ENCODE results near the gene DACH2.
"Not testable (repeated sequence)": the region's sequence is repeated elsewhere in the genome, so short reads cannot be mapped to it uniquely, and the experiment has no call there.

The DACH2 gene

GRCh38 chrX:86148024-86148511, at the start of gene DACH2:
Gene DACH2 (plus strand): TSS chrX:86148451.
- peak; percentile 0 for DNase-seq (ENCODE audit: low spot score)

GRCh38 chrX:86102341-86102740, 45.9 kb upstream of the DACH2 start:
- DNase-seq (ENCODE audit: low spot score), result no peak

GRCh38 chrX:86103061-86103460, 45.2 kb upstream of the DACH2 start:
- no peak for DNase-seq (ENCODE audit: low spot score)

- DNase-seq (ENCODE audit: low spot score), result no peak
Measured at GRCh38 chrX:86104526-86104925, 43.7 kb upstream of the DACH2 start.

- DNase-seq (ENCODE audit: low spot score), result no peak
Measured at GRCh38 chrX:86121916-86122315, 26.3 kb upstream of the DACH2 start.

GRCh38 chrX:86133761-86134160, 14.5 kb upstream of the DACH2 start:
- DNase-seq (ENCODE audit: low spot score), result peak; percentile 0

GRCh38 chrX:86137071-86137470, 11.2 kb upstream of the DACH2 start:
- no peak for DNase-seq (ENCODE audit: low spot score)

- no peak for DNase-seq (ENCODE audit: low spot score)
Measured at GRCh38 chrX:86141786-86142185, 6.5 kb upstream of the DACH2 start.

- no peak for DNase-seq (ENCODE audit: low spot score)
Measured at GRCh38 chrX:86146102-86146501, 2.1 kb upstream of the DACH2 start.

- DNase-seq (ENCODE audit: low spot score), result no peak
Measured at GRCh38 chrX:86148594-86148993, 343 bp downstream of the DACH2 start.

GRCh38 chrX:86149119-86149518, 868 bp downstream of the DACH2 start:
- no peak for DNase-seq (ENCODE audit: low spot score)

GRCh38 chrX:86154553-86154952, 6.3 kb downstream of the DACH2 start:
- DNase-seq (ENCODE audit: low spot score), result no peak

- DNase-seq (ENCODE audit: low spot score), result peak; percentile 9
Measured at GRCh38 chrX:86171366-86171765, 23.1 kb downstream of the DACH2 start.

GRCh38 chrX:86178906-86179305, 30.7 kb downstream of the DACH2 start:
- no peak for DNase-seq (ENCODE audit: low spot score)

- DNase-seq (ENCODE audit: low spot score), result not testable (repeated sequence)
Measured at GRCh38 chrX:86181325-86181724, 33.1 kb downstream of the DACH2 start.

- no peak for DNase-seq (ENCODE audit: low spot score)
Measured at GRCh38 chrX:86192827-86193226, 44.6 kb downstream of the DACH2 start.

- no peak for DNase-seq (ENCODE audit: low spot score)
Measured at GRCh38 chrX:86194758-86195157, 46.5 kb downstream of the DACH2 start.

- no peak for DNase-seq (ENCODE audit: low spot score)
Measured at GRCh38 chrX:86195343-86195742, 47.1 kb downstream of the DACH2 start.

GRCh38 chrX:86197815-86198214, 49.6 kb downstream of the DACH2 start:
- DNase-seq (ENCODE audit: low spot score), result no peak

- DNase-seq (ENCODE audit: low spot score), result no peak
Measured at GRCh38 chrX:86210772-86211171, 62.5 kb downstream of the DACH2 start.

GRCh38 chrX:86215260-86215659, 67.0 kb downstream of the DACH2 start:
- no peak for DNase-seq (ENCODE audit: low spot score)

- DNase-seq (ENCODE audit: low spot score), result no peak
Measured at GRCh38 chrX:86237482-86237881, 89.2 kb downstream of the DACH2 start.

- DNase-seq (ENCODE audit: low spot score), result no peak
Measured at GRCh38 chrX:86241547-86241946, 93.3 kb downstream of the DACH2 start.

GRCh38 chrX:86263526-86263925, 115.3 kb downstream of the DACH2 start:
- DNase-seq (ENCODE audit: low spot score), result no peak

GRCh38 chrX:86295293-86295692, 147.0 kb downstream of the DACH2 start:
- DNase-seq (ENCODE audit: low spot score), result no peak

All from cerebellar cortex (tissue), 1 donor.